Trophoblast cell (in vitro differentiated cells and primary cell): ENCODE results near the gene LRP1B.

Experiments used
- DNase-seq, 2 donors: peaks; one replicate each; pipeline ENCODE4 v3.0.0-alpha.2; 2016
- H2AFZ ChIP-seq: 2 replicates; pipeline ENCODE4 v1.6.1; 2013; ENCODE audit warnings: low read length, moderate library complexity, mild to moderate bottlenecking; ENCODE audit not compliant: insufficient read depth, poor library complexity
- H2AK5ac ChIP-seq: 2 replicates; pipeline ENCODE4 v1.6.1; 2013; ENCODE audit warnings: mild to moderate bottlenecking, low read length
- H2BK120ac ChIP-seq: 2 replicates; pipeline ENCODE4 v1.6.1; 2013; ENCODE audit warnings: low read length, mild to moderate bottlenecking, moderate library complexity; ENCODE audit not compliant: insufficient read depth, poor library complexity
- H2BK12ac ChIP-seq: 2 replicates; pipeline ENCODE4 v1.6.1; 2013; ENCODE audit warnings: mild to moderate bottlenecking, low read length, moderate library complexity
- H2BK5ac ChIP-seq: 2 replicates; pipeline ENCODE4 v1.6.1; 2013; ENCODE audit warnings: low read length, low read depth, moderate library complexity, mild to moderate bottlenecking; ENCODE audit not compliant: poor library complexity
- H3K14ac ChIP-seq: 2 replicates; pipeline ENCODE4 v1.6.1; 2013; ENCODE audit warnings: mild to moderate bottlenecking, low read length
- H3K18ac ChIP-seq: 2 replicates; pipeline ENCODE4 v1.6.1; 2013; ENCODE audit warnings: mild to moderate bottlenecking, low read length
- H3K23ac ChIP-seq: 2 replicates; pipeline ENCODE4 v1.6.1; 2013; ENCODE audit warnings: low read length
- H3K27ac ChIP-seq: 2 replicates; pipeline ENCODE4 v1.5.1; 2013; ENCODE audit warnings: low read depth, mild to moderate bottlenecking, inconsistent platforms, low read length, moderate library complexity
- H3K27me3 ChIP-seq: 2 replicates; pipeline ENCODE4 v1.6.1; 2013; ENCODE audit warnings: inconsistent platforms, mild to moderate bottlenecking, low read length, moderate library complexity; ENCODE audit not compliant: insufficient read depth
- H3K36me3 ChIP-seq, 2 experiments: 1 replicate in 1 of 2; 2 replicates in 1 of 2; pipeline ENCODE4 v1.6.1; 2013; ENCODE audit warnings: low read length in 2 of 2, mild to moderate bottlenecking in 2 of 2, moderate library complexity in 1 of 2; ENCODE audit not compliant: insufficient read depth in 2 of 2, control insufficient read depth in 1 of 2
- H3K4ac ChIP-seq: 2 replicates; pipeline ENCODE4 v1.6.1; 2013; ENCODE audit warnings: low read depth, mild to moderate bottlenecking, low read length, moderate library complexity
- H3K4me1 ChIP-seq, 2 experiments: 1 replicate in 1 of 2; 2 replicates in 1 of 2; pipeline ENCODE4 v1.6.1; 2013; ENCODE audit warnings: low read length in 2 of 2, mild to moderate bottlenecking in 2 of 2, moderate library complexity in 1 of 2; ENCODE audit not compliant: insufficient read depth in 2 of 2, control insufficient read depth in 1 of 2
- H3K4me2 ChIP-seq: 2 replicates; pipeline ENCODE4 v1.6.1; 2013; ENCODE audit warnings: inconsistent platforms, mild to moderate bottlenecking, low read length, moderate library complexity
- H3K4me3 ChIP-seq: 2 replicates; pipeline ENCODE4 v1.5.1; 2013; ENCODE audit warnings: mild to moderate bottlenecking, low read depth, low read length, inconsistent platforms
- H3K79me1 ChIP-seq: one replicate; pipeline ENCODE4 v1.6.1; 2013; ENCODE audit warnings: low read length
- H3K79me2 ChIP-seq: 2 replicates; pipeline ENCODE4 v1.6.1; 2013; ENCODE audit warnings: low read length, mild to moderate bottlenecking; ENCODE audit not compliant: control insufficient read depth, insufficient read depth, poor library complexity
- H3K9ac ChIP-seq: 2 replicates; pipeline ENCODE4 v1.6.1; 2013; ENCODE audit warnings: mild to moderate bottlenecking, low read length
- H3K9me3 ChIP-seq: 2 replicates; pipeline ENCODE4 v1.6.1; 2013; ENCODE audit warnings: low read depth, mild to moderate bottlenecking, control low read depth, inconsistent platforms, low read length; ENCODE audit not compliant: insufficient read depth
- H4K12ac ChIP-seq: 2 replicates; pipeline ENCODE4 v1.6.1; 2013; ENCODE audit warnings: low read depth, mild to moderate bottlenecking, low read length, moderate library complexity
- H4K8ac ChIP-seq: 2 replicates; pipeline ENCODE4 v1.6.1; 2013; ENCODE audit warnings: low read depth, mild to moderate bottlenecking, low read length, moderate library complexity
- H4K91ac ChIP-seq: one replicate; pipeline ENCODE4 v1.6.1; 2013; ENCODE audit warnings: low read depth, mild to moderate bottlenecking, low read length, moderate library complexity
- WGBS: extraction: QIAGEN DNeasy Blood & Tissue Kit; methylation state at CpG from one replicate; pipeline ENCODE4 v1.1.7; 2013; ENCODE audit warnings: missing lambda C conversion rate; ENCODE audit not compliant: insufficient read length, insufficient coverage; ENCODE audit errors: extremely low coverage; 5-methylcytosine and 5-hydroxymethylcytosine counted together

LRP1B gene

GRCh38 chr2:140354544-140354943 lies 1776.3 kb downstream of the LRP1B start:
- Histone ChIP-seq H3K79me2 (no peaks in the 10 kb centered on the region), H3K18ac (no peak overlapping the region), H3K4me3 (no peak overlapping the region), H4K91ac (no peak overlapping the region), H3K79me1 (no peaks in the 10 kb centered on the region), H3K36me3 (no peaks in the 10 kb centered on the region), H3K4me2 (no peak overlapping the region), H2AFZ (no peak overlapping the region), H2BK5ac (no peak overlapping the region), H3K4me1 (no peaks in the 10 kb centered on the region), H2AK5ac (no peak overlapping the region), H4K8ac (no peak overlapping the region), H4K12ac (no peak overlapping the region), H3K27ac (no peak overlapping the region), H3K9ac (no peak overlapping the region), H3K9me3 (no peaks in the 10 kb centered on the region), H3K23ac (no peak overlapping the region), H2BK12ac (no peak overlapping the region), H3K4ac (no peak overlapping the region), H3K14ac (no peak overlapping the region), H3K27me3 (no peaks in the 10 kb centered on the region), H2BK120ac (no peak overlapping the region)
- no peak for DNase-seq
- WGBS = no CpG with 5 or more reads among the region's 2 CpGs

- no peaks in the 10 kb centered on the region for H3K9me3 ChIP-seq
- no CpG with 5 or more reads among the region's 2 CpGs for WGBS
- no peak overlapping the region for H3K18ac ChIP-seq
- H3K9ac ChIP-seq = no peak overlapping the region
- no peak overlapping the region for H2AFZ ChIP-seq
- H2AK5ac ChIP-seq = no peak overlapping the region
- H3K27me3 ChIP-seq = no peaks in the 10 kb centered on the region
- H2BK5ac ChIP-seq = no peak overlapping the region
- no peak overlapping the region for H3K4ac ChIP-seq
- H2BK120ac ChIP-seq = no peak overlapping the region
- H2BK12ac ChIP-seq = no peak overlapping the region
- no peaks in the 10 kb centered on the region for H3K36me3 ChIP-seq
- H4K8ac ChIP-seq = no peak overlapping the region
- H3K23ac ChIP-seq = no peak overlapping the region
- no peak overlapping the region for H3K4me2 ChIP-seq
- no peaks in the 10 kb centered on the region for H3K4me1 ChIP-seq
- no peak overlapping the region for H3K14ac ChIP-seq
- no peaks in the 10 kb centered on the region for H3K79me2 ChIP-seq
- DNase-seq = peak in 1 of 2 donors; percentile 0
- H4K12ac ChIP-seq = no peak overlapping the region
- H3K4me3 ChIP-seq = no peak overlapping the region
- H3K79me1 ChIP-seq = no peaks in the 10 kb centered on the region
- no peak overlapping the region for H3K27ac ChIP-seq
- H4K91ac ChIP-seq = no peak overlapping the region
Measured at GRCh38 chr2:140353541-140353940, 1777.3 kb downstream of the LRP1B start.

- Histone ChIP-seq H4K91ac (no peak overlapping the region), H3K27me3 (no peaks in the 10 kb centered on the region), H3K4me3 (no peak overlapping the region), H3K27ac (no peak overlapping the region), H3K79me2 (no peaks in the 10 kb centered on the region), H4K8ac (no peak overlapping the region), H3K4me1 (no peaks in the 10 kb centered on the region), H3K79me1 (no peaks in the 10 kb centered on the region), H2AFZ (no peak overlapping the region), H3K4ac (no peak overlapping the region), H2BK12ac (no peak overlapping the region), H3K14ac (no peak overlapping the region), H4K12ac (no peak overlapping the region), H2BK5ac (no peak overlapping the region), H3K9me3 (no peaks in the 10 kb centered on the region), H3K4me2 (no peak overlapping the region), H3K9ac (no peak overlapping the region), H3K18ac (no peak overlapping the region), H3K36me3 (no peaks in the 10 kb centered on the region), H2AK5ac (no peak overlapping the region), H2BK120ac (no peak overlapping the region), H3K23ac (no peak overlapping the region)
- no CpG with 5 or more reads among the region's 3 CpGs for WGBS
- no peak for DNase-seq
Measured at GRCh38 chr2:140351692-140352091, 1779.1 kb downstream of the LRP1B start.

GRCh38 chr2:140349695-140350094 lies 1781.1 kb downstream of the LRP1B start:
- H3K14ac ChIP-seq = no peak overlapping the region
- no peaks in the 10 kb centered on the region for H3K79me1 ChIP-seq
- H2AFZ ChIP-seq = no peak overlapping the region
- H2AK5ac ChIP-seq = no peak overlapping the region
- no peaks in the 10 kb centered on the region for H3K27me3 ChIP-seq
- H3K36me3 ChIP-seq = no peaks in the 10 kb centered on the region
- H3K4me1 ChIP-seq = no peaks in the 10 kb centered on the region
- no peak overlapping the region for H3K4me2 ChIP-seq
- no peak overlapping the region for H4K12ac ChIP-seq
- no peak overlapping the region for H3K4me3 ChIP-seq
- no peak overlapping the region for H3K23ac ChIP-seq
- no peak overlapping the region for H2BK5ac ChIP-seq
- DNase-seq = no peak
- H3K27ac ChIP-seq = no peak overlapping the region
- H3K9ac ChIP-seq = no peak overlapping the region
- no CpG with 5 or more reads among the region's 3 CpGs for WGBS
- H3K4ac ChIP-seq = no peak overlapping the region
- no peaks in the 10 kb centered on the region for H3K79me2 ChIP-seq
- H2BK120ac ChIP-seq = no peak overlapping the region
- H3K9me3 ChIP-seq = no peaks in the 10 kb centered on the region
- H4K8ac ChIP-seq = no peak overlapping the region
- H4K91ac ChIP-seq = no peak overlapping the region
- no peak overlapping the region for H3K18ac ChIP-seq
- no peak overlapping the region for H2BK12ac ChIP-seq
